Measurements from ENCODE around the gene DEF6. TPM values are rescaled to one million over a fixed set of nuclear protein-coding genes. Genes with fewer than 3 reads are reported as not detected.

DEF6 gene
- total and polyA plus RNA-seq, 2 of the 8 experiments (the other 6 are each of a cell fraction or from before 2014, with no cell fraction given): 3.3 to 4.1 TPM

DNA sequence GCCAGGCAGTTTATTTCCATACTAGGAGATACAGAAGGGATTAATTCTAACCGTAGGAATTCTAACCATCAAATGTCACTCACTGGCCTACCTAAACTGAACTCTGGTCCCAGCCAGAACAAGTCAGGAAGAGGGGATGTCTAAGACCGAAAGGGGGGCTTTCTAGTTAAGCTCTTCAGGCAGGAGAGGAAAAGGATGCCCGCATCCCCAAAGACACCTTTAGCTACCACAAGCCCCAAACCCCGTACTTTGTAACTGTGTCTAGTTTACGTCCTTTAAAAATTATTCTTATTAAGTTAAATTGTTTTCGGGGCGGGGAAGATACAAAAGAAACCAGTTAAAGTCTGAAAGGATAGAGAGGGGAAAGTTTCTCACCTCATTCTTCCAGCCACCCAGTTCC is 39.3 kb upstream of the DEF6 start:
- H3K9ac ChIP-seq (replicated peaks in 1 of 4; ENCODE audit: extremely low read depth in 1 of 4, low read depth in 3 of 4, low read length in 3 of 4): peak overlapping the region in 3 of 4 experiments; percentile 35 to 46 (median 46); a peak in 5 of 7 replicates

More for the DNA sequence above, 39.3 kb upstream of the DEF6 start:
- Histone ChIP-seq H2BK120ac (replicated peaks; ENCODE audit: low read depth, low read length) (no peak overlapping the region), H3K4me2 (ENCODE audit: insufficient read depth in 1 of 2, low read depth in 2 of 2, low read length in 2 of 2) (peak overlapping the region; percentile 48 to 75), H2BK12ac (ENCODE audit: low read depth, low read length) (no peak overlapping the region), H3K23me2 (ENCODE audit: low read depth, low read length) (peaks cover 8% of the 10 kb centered on the region), H2AK5ac (ENCODE audit: low read depth, low read length) (no peak overlapping the region), H3K14ac (ENCODE audit: insufficient read length) (no peak overlapping the region), H4K91ac (replicated peaks; ENCODE audit: insufficient read length, low read length) (no peak overlapping the region), H4K8ac (ENCODE audit: extremely low read depth, insufficient read depth, low read length) (no peak overlapping the region), H2BK15ac (ENCODE audit: low read length) (no peak overlapping the region), H2AFZ (ENCODE audit: low read length) (0 out of 2 replicates have a peak overlapping the region, but pooled peaks have one; percentile 21), H3K56ac (replicated peaks; ENCODE audit: insufficient read length, low read depth, low read length) (no peak overlapping the region), H3K79me2 (ENCODE audit: control insufficient read depth in 1 of 2, insufficient read depth in 2 of 2, low read length in 2 of 2) (peaks cover 0 to 4% of the 10 kb centered on the region in 2 experiments; a peak in 1 of 4 replicates), H2BK5ac (ENCODE audit: low read depth, low read length) (no peak overlapping the region), H3K4me1 (replicated peaks in 1 of 4; ENCODE audit: control insufficient read depth in 3 of 4, insufficient read depth in 4 of 4, low read length in 3 of 4) (peaks cover 0 to 10% (median 0%) of the 10 kb centered on the region in 4 experiments; a peak in 4 of 7 replicates), H4K5ac (ENCODE audit: insufficient read length, low read depth, low read length) (no peak overlapping the region), H2BK20ac (ENCODE audit: low read length) (no peak overlapping the region), H3K4me3 (ENCODE audit: extremely low read depth in 1 of 4, insufficient read depth in 2 of 4, low read depth in 3 of 4, low read length in 4 of 4) (peak overlapping the region; percentile 61 to 89 (median 80); a peak in 7 of 8 replicates), H3K36me3 (ENCODE audit: control insufficient read depth in 2 of 4, insufficient read depth in 4 of 4, low read length in 3 of 4) (no peaks in the 10 kb centered on the region), H3K27me3 (replicated peaks in 1 of 4; ENCODE audit: control insufficient read depth in 3 of 4, extremely low read depth in 1 of 4, insufficient read depth in 3 of 4, low read length in 3 of 4) (no peaks in the 10 kb centered on the region), H3K79me1 (ENCODE audit: low read depth, low read length) (no peaks in the 10 kb centered on the region), H3K27ac (ENCODE audit: low read depth, low read length) (no peak overlapping the region), H3K23ac (ENCODE audit: insufficient read length) (no peak overlapping the region), H3K18ac (ENCODE audit: extremely low read depth, low read length) (no peak overlapping the region), H4K20me1 (replicated peaks in 1 of 2; ENCODE audit: control insufficient read depth in 1 of 2, insufficient read depth in 2 of 2, low read length in 2 of 2) (no peaks in the 10 kb centered on the region), H3K9me3 (ENCODE audit: insufficient read depth in 2 of 2, low read depth in 1 of 2, low read length in 1 of 2) (no peaks in the 10 kb centered on the region), H3K4ac (replicated peaks; ENCODE audit: insufficient read length, low read depth, low read length) (no peak overlapping the region)
- ChIA-PET CTCF (ENCODE audit: partially characterized antibody) (interaction anchor here (0.9 to 1.8 kb wide), 11 partner anchors 9 to 266 kb away, joined by 3 to 18 read pairs (median 3); no protein-coding TSS in a partner anchor), POLR2A (ENCODE audit: partially characterized antibody) (interaction anchor here (0.6 to 2.4 kb wide), 12 partner anchors 9 to 726 kb away, joined by 3 to 15 read pairs (median 4); partner anchors contain the start of gene BLTP3A)
- TF ChIP-seq CREB1 (IDR thresholded peaks at IDR 0.05) (no peak), RBBP5 (IDR thresholded peaks at IDR 0.05; ENCODE audit: borderline replicate concordance, low read depth, low read length) (no peak), JUND (IDR thresholded peaks at IDR 0.05; ENCODE audit: low read length) (no peak), KDM1A (IDR thresholded peaks at IDR 0.05; ENCODE audit: borderline replicate concordance, low read length) (no peak)
- DNase-seq (ENCODE audit: low read depth in 1 of 2, low spot score in 2 of 2) (no peak), FAIRE-seq (no peak)
- 71% methylated on average over 7 of the region's 7 CpGs; no CpG with 5 or more reads in 1 of the 2 experiments for WGBS, 2 experiments (ENCODE audit: extremely low coverage in 1 of 2, insufficient coverage in 1 of 2, insufficient read length in 1 of 2, insufficient replicate concordance in 2 of 2, low coverage in 1 of 2, low lambda C conversion rate in 2 of 2, missing lambda C conversion rate in 1 of 2)
